D721Med (cell line): ENCODE data around the gene ISCU.

Source experiments
- DNase-seq: peaks from one replicate; pipeline ENCODE4 v3.0.0; 2011; ENCODE audit warnings: low spot score; ENCODE audit not compliant: insufficient read length
- FAIRE-seq: peaks from 2 replicates; lab custom pipeline; 2011; peaks lifted over from hg19 to GRCh38; lab: Jason Lieb, UNC
- CTCF ChIP-seq: IDR thresholded peaks from 2 replicates; pipeline ENCODE4 v1.5.1; 2012; ENCODE audit warnings: mild to moderate bottlenecking, control low read depth; ENCODE audit not compliant: insufficient read depth; ENCODE audit errors: missing control alignments

The ISCU gene

GRCh38 chr12:108565146-108565545, 2.8 kb downstream of the ISCU start:
- FAIRE-seq, result no peak
- no peak for TF ChIP-seq CTCF
- no peak for DNase-seq

- TF ChIP-seq CTCF, result no peak
- DNase-seq (no peak), FAIRE-seq (no peak)
These were observed 3.6 kb downstream of the ISCU start for GRCh38 chr12:108565976-108566375.

- no peak for DNase-seq
- no peak for TF ChIP-seq CTCF
- no peak for FAIRE-seq
These were observed 4.1 kb downstream of the ISCU start for GRCh38 chr12:108566452-108566851.

GRCh38 chr12:108567406-108568337, 5.3 kb downstream of the ISCU start:
- DNase-seq, result no peak
- no peak for FAIRE-seq
- no peak for TF ChIP-seq CTCF

GRCh38 chr12:108568338-108569154, 6.2 kb downstream of the ISCU start:
- FAIRE-seq (no peak), DNase-seq (no peak)

GRCh38 chr12:108570743-108571608, 8.6 kb downstream of the ISCU start:
- peak; percentile 29 for TF ChIP-seq CTCF
- DNase-seq (no peak), FAIRE-seq (no peak)

More at GRCh38 chr12:108568338-108569154, 6.2 kb downstream of the ISCU start:
- no peak for TF ChIP-seq CTCF
